Left lobe of liver (tissue), 2 donors: ENCODE measurements around the gene RRM2. TPM values are rescaled to one million over a fixed set of nuclear protein-coding genes. Genes with fewer than 3 reads are reported as not detected.

Source experiments
- ATAC-seq: fragments of 200-7000 bp; cut with Tn5 transposase; one replicate; pipeline ENCODE4 v1.9.1; 2020; ENCODE audit warnings: mild to moderate bottlenecking, moderate library complexity
- DNase-seq: peaks from one replicate; pipeline ENCODE4 v3.0.0-alpha.2; 2020; ENCODE audit warnings: low spot score
- total RNA-seq: library from RNA; stranded (reverse); gene quantifications from one replicate; pipeline ENCODE4 v1.2.1, GENCODE V29; 2021
- donor health status: DM: no; HTN: no; CAD: no; lungs with moderate emphysema.
- donor health status: DM: no; HTN: yes; CAD: no.

Gene RRM2
- total RNA-seq, result 2.7 TPM

DNA sequence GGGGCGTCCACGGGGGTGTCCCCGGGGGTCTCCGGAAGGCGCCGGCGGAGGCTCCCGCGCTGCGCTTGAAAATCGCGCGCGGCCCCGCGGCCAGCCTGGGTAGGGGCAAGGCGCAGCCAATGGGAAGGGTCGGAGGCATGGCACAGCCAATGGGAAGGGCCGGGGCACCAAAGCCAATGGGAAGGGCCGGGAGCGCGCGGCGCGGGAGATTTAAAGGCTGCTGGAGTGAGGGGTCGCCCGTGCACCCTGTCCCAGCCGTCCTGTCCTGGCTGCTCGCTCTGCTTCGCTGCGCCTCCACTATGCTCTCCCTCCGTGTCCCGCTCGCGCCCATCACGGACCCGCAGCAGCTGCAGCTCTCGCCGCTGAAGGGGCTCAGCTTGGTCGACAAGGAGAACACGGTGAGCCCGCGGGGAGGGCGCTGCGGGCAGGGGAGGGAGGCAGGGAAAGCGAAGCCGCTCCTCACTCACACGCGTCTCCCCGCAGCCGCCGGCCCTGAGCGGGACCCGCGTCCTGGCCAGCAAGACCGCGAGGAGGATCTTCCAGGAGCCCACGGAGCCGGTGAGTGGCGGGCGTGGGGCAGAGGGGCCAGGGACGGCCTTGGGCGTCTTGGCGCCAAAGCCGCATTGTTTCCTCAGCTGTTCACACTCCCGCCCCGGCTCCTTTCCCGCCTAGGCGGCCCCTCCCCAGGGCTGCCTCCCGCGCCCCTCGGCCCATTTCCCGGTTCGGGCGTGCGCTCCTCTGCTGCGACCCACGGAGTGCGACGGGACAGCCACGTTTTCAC is at the start of gene RRM2:
Gene RRM2 (plus strand): TSS at position 240 of the 781 bp plus-strand sequence. CDS start 60 bp downstream, at position 300.
- peak; percentile 75 for ATAC-seq
- DNase-seq, result peak; percentile 92

GRCh38 chr2:10073706-10074105 is 48.8 kb upstream of the RRM2 start:
- ATAC-seq, result no peak
- DNase-seq, result no peak

GRCh38 chr2:10075101-10075500 is 47.4 kb upstream of the RRM2 start:
- ATAC-seq (no peak), DNase-seq (no peak)

- ATAC-seq, result no peak
- DNase-seq, result no peak
Measured at GRCh38 chr2:10075571-10076209, 46.8 kb upstream of the RRM2 start.

- ATAC-seq (no peak), DNase-seq (no peak)
Measured at GRCh38 chr2:10076511-10076910, 46.0 kb upstream of the RRM2 start.

DNA sequence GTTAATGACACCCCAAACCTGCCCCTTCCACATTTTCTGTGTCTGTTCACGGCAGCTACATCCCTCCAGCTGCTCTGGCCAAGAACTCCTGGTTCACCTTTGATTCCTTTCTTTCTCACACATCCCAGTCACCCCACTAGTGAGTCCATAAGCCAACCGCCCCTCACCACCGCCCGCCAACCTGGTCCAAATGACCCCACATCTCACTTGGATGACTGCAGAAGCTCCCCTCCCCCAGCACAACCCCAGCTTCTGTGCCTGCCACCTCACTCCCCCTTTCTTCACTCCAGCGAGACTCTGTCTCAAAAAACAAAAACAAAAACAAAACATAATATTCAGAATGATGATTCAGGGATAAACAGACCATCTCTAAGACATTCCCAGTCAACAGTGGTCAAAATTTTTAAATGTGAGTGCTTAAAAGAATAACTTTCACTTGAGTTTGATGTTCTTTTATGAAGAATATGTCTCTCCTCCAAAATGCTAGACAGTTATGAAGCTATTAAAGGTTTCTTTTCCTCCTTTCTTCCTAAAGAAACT is 45.5 kb upstream of the RRM2 start:
- ATAC-seq, result no peak

DNA sequence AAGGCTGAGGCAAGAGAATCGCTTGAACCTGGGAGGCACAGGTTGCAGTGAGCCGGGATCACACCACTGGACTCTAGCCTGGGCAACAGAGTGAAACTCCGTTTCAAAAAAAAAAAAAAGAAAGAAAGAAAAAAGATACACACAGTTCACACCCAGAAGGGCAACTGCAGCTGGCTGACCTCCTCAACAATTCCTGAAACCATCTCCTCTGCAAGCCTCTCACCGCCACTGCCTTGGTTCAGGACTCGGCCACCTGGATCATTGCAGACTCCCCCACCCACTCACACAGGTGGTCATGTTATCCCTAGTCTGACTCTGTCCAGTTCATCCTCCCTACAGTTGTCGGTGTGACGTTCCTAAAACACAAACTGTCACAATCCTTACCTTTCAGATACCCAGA is 44.5 kb upstream of the RRM2 start:
- no peak for DNase-seq

More for the DNA sequence above, 45.5 kb upstream of the RRM2 start:
- no peak for DNase-seq

GRCh38 chr2:10078704-10079265 is 43.8 kb upstream of the RRM2 start:
- ATAC-seq (peak; percentile 33), DNase-seq (no peak)

More for the DNA sequence above, 44.5 kb upstream of the RRM2 start:
- no peak for ATAC-seq

- DNase-seq (no peak), ATAC-seq (peak; percentile 64)
Measured at GRCh38 chr2:10079266-10079869, 43.2 kb upstream of the RRM2 start.

- DNase-seq (no peak), ATAC-seq (peak; percentile 55)
Measured at GRCh38 chr2:10079870-10080535, 42.5 kb upstream of the RRM2 start, which contains the start of gene CYS1. Gene CYS1, minus strand, starts transcription at chr2:10080411. Its CDS starts 188 bp downstream, at chr2:10080223.

- DNase-seq (no peak), ATAC-seq (no peak)
Measured at GRCh38 chr2:10080536-10081304, 41.8 kb upstream of the RRM2 start.

DNA sequence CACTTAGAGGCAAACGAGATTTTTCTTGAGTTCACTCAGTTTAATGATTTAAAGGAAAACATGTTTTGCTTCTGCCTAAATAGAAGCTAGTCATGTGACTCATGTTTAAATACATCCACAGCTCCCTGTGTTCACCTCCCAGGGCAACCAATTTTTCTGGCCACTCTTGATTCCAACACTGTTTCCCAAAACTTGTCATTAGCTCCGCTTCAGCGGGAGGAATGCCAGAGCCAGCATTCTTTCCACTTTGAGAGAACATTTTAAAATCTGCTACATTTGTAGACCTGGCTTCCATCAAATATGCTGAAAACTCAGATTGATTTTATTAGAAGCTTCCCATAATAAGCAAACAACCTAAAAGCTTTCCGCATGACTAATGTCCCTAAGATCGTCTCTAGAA is 39.5 kb upstream of the RRM2 start:
- ATAC-seq (no peak), DNase-seq (no peak)

DNA sequence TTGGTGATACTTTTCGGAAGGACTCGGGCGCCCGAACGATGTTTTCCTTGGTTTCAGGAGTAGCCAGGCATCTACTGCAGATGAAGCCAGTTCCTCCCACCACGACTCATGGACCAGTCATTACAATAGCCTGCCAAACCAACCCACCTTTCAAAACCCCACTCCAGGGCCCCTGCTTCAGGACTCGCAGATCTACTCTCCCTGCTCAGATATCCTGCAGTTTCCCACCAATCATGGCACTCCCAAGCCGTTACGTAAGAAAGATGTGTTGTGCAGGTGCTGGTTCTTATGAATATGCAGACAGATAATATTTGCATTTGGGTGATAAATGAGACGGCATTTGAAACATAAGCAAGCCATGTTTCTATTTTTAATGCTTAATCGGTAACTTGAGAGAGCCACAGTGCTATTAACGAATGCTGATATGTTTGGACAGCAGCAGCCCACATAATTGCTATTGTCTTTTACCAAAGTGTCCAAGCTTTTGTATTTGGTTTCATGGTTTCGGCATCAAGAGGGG is 38.8 kb upstream of the RRM2 start:
- ATAC-seq (no peak), DNase-seq (no peak)

GRCh38 chr2:10084223-10084865 is 38.2 kb upstream of the RRM2 start:
- ATAC-seq, result no peak
- no peak for DNase-seq

DNA sequence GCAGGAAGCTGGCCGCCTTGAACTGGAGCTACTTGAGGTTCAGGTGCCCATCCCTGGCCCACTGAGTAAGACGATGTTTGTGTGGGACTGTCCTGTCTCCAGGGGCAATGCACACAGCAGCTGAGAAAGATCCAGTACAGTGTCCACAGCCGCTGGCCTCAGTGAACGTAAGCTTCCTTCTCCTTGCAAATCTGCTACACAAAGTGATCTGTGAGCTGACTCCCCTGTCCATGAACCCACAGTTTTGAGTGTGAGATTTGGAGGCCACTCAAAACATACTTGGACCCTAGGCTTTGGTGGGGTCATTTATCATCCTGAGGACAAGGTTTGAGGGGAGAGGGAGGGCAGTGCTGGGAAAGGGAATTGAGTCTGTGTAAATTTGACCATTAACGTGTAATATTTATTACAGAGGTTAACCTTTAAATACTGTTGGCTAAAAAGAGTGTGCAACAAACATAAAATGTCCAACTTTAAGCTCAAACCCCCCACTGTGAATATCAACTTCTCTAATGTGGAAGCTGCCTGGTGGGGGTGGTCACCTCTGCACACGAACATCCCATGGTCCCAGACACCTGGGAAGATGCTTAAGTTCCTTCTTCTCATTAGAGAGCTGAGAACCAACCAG is 37.4 kb upstream of the RRM2 start:
- ATAC-seq (no peak), DNase-seq (no peak)

- DNase-seq (no peak), ATAC-seq (peak; percentile 28)
Measured at GRCh38 chr2:10085668-10086059, 36.9 kb upstream of the RRM2 start.

GRCh38 chr2:10086950-10087349 is 35.6 kb upstream of the RRM2 start:
- DNase-seq (no peak), ATAC-seq (no peak)

DNA sequence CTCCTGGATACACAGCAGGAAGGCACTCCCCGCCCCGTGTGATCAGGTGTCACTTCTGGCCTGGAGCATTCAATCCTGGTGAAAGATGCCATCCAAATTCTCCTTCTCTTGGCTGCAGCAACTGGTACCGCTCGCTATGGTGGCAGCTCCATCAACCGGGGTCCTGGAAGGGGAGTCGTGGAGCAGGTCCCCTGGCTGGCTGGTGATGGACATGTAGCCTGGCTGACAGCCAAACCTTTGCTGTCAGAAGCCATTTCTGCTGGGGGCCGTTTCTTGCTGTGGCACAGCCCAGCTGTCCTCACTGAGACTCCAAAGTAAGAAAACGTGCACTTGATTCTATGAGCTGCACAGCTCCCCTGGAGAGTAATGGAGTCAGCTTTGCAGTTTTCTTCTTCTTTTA is 35.2 kb upstream of the RRM2 start:
- no peak for ATAC-seq

More for the DNA sequence above, 35.2 kb upstream of the RRM2 start:
- DNase-seq, result no peak
